ENCODE data around the gene MAP1A. TPM values are rescaled to one million over a fixed set of nuclear protein-coding genes. Genes with fewer than 3 reads are reported as not detected.

MAP1A gene
- total and polyA plus RNA-seq, 2 experiments from 2014 or later: 0.81 to 2.0 TPM

DNA sequence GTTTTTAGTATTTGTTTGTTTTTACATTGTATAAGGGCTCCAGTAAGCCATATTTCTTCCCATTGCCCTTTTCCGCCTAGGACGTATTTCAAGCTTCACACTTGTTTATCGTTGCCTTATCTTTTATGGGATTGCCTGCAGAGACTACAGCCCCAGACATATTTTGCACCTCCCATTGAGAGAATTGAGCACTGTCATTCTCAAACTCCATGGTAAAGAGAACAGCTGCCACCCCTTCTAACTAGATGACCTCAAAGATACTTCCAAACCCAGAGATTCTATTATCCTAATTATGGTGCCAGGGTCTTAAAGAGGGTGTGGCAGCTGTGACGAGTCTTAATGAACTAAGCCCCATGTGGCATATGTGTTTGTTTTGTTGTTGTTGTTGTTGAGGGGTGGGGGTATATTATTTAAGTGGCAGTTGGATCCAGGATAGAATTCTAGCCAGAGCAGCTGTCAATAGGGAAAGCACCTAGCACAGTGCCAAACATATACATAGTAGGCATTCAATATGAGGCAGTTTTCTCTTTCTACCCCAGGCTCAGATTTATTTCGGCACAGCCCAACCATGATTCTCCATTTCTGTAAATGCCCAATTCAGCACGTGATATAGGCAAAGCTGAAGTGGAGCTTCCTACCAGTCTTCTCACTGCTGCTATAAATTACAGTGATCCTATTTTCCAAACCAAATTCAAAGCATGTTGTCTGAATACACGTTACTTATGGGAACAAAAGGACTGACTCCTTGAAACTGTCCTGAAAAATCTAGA is 23.5 kb upstream of the MAP1A start:
- Mint-ChIP-seq H3K36me3 (ENCODE audit: low read depth) (peaks cover 32% of the 10 kb centered on the region), H3K4me3 (peak overlapping the region; percentile 94), H3K9me3 (no peaks in the 10 kb centered on the region), H3K27ac (peak overlapping the region; percentile 99; the same call in 1 of the 2 replicates), H3K27me3 (ENCODE audit: insufficient read depth, low read depth, poor library complexity) (peaks cover 10% of the 10 kb centered on the region), H3K4me1 (peaks cover 31% of the 10 kb centered on the region)
- H3K4me3 ChIP-seq: peak overlapping the region; percentile 72
- TF ChIP-seq, protein P1, sequence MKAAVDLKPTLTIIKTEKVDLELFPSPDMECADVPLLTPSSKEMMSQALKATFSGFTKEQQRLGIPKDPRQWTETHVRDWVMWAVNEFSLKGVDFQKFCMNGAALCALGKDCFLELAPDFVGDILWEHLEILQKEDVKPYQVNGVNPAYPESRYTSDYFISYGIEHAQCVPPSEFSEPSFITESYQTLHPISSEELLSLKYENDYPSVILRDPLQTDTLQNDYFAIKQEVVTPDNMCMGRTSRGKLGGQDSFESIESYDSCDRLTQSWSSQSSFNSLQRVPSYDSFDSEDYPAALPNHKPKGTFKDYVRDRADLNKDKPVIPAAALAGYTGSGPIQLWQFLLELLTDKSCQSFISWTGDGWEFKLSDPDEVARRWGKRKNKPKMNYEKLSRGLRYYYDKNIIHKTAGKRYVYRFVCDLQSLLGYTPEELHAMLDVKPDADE (IDR thresholded peaks at IDR 0.05): no peak
- TF ChIP-seq ZNF114 (CRISPR knock-in tag; IDR thresholded peaks at IDR 0.05): no peak
- no peak for TF ChIP-seq ZNF331 (CRISPR knock-in tag; IDR thresholded peaks at IDR 0.05; ENCODE audit: low read depth)
- TF ChIP-seq JUNB (IDR thresholded peaks at IDR 0.05; ENCODE audit: unreplicated experiment): no peak
- TF ChIP-seq POLR2AphosphoS5 (IDR thresholded peaks at IDR 0.05; ENCODE audit: low read depth): no peak
- TF ChIP-seq EZH2 (IDR thresholded peaks at IDR 0.05; ENCODE audit: low read depth, unreplicated experiment): no peak
- TF ChIP-seq CREB1 (CRISPR knock-in tag; IDR thresholded peaks at IDR 0.05; ENCODE audit: low read depth): no peak
- no peak for TF ChIP-seq EZH2phosphoT487 (IDR thresholded peaks at IDR 0.05; ENCODE audit: unreplicated experiment)
- TF ChIP-seq, protein P2, sequence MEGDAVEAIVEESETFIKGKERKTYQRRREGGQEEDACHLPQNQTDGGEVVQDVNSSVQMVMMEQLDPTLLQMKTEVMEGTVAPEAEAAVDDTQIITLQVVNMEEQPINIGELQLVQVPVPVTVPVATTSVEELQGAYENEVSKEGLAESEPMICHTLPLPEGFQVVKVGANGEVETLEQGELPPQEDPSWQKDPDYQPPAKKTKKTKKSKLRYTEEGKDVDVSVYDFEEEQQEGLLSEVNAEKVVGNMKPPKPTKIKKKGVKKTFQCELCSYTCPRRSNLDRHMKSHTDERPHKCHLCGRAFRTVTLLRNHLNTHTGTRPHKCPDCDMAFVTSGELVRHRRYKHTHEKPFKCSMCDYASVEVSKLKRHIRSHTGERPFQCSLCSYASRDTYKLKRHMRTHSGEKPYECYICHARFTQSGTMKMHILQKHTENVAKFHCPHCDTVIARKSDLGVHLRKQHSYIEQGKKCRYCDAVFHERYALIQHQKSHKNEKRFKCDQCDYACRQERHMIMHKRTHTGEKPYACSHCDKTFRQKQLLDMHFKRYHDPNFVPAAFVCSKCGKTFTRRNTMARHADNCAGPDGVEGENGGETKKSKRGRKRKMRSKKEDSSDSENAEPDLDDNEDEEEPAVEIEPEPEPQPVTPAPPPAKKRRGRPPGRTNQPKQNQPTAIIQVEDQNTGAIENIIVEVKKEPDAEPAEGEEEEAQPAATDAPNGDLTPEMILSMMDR (conservative IDR thresholded peaks at IDR 0.05; ENCODE audit: low read depth in 2 of 2): no peak
- TF ChIP-seq, protein P3, sequence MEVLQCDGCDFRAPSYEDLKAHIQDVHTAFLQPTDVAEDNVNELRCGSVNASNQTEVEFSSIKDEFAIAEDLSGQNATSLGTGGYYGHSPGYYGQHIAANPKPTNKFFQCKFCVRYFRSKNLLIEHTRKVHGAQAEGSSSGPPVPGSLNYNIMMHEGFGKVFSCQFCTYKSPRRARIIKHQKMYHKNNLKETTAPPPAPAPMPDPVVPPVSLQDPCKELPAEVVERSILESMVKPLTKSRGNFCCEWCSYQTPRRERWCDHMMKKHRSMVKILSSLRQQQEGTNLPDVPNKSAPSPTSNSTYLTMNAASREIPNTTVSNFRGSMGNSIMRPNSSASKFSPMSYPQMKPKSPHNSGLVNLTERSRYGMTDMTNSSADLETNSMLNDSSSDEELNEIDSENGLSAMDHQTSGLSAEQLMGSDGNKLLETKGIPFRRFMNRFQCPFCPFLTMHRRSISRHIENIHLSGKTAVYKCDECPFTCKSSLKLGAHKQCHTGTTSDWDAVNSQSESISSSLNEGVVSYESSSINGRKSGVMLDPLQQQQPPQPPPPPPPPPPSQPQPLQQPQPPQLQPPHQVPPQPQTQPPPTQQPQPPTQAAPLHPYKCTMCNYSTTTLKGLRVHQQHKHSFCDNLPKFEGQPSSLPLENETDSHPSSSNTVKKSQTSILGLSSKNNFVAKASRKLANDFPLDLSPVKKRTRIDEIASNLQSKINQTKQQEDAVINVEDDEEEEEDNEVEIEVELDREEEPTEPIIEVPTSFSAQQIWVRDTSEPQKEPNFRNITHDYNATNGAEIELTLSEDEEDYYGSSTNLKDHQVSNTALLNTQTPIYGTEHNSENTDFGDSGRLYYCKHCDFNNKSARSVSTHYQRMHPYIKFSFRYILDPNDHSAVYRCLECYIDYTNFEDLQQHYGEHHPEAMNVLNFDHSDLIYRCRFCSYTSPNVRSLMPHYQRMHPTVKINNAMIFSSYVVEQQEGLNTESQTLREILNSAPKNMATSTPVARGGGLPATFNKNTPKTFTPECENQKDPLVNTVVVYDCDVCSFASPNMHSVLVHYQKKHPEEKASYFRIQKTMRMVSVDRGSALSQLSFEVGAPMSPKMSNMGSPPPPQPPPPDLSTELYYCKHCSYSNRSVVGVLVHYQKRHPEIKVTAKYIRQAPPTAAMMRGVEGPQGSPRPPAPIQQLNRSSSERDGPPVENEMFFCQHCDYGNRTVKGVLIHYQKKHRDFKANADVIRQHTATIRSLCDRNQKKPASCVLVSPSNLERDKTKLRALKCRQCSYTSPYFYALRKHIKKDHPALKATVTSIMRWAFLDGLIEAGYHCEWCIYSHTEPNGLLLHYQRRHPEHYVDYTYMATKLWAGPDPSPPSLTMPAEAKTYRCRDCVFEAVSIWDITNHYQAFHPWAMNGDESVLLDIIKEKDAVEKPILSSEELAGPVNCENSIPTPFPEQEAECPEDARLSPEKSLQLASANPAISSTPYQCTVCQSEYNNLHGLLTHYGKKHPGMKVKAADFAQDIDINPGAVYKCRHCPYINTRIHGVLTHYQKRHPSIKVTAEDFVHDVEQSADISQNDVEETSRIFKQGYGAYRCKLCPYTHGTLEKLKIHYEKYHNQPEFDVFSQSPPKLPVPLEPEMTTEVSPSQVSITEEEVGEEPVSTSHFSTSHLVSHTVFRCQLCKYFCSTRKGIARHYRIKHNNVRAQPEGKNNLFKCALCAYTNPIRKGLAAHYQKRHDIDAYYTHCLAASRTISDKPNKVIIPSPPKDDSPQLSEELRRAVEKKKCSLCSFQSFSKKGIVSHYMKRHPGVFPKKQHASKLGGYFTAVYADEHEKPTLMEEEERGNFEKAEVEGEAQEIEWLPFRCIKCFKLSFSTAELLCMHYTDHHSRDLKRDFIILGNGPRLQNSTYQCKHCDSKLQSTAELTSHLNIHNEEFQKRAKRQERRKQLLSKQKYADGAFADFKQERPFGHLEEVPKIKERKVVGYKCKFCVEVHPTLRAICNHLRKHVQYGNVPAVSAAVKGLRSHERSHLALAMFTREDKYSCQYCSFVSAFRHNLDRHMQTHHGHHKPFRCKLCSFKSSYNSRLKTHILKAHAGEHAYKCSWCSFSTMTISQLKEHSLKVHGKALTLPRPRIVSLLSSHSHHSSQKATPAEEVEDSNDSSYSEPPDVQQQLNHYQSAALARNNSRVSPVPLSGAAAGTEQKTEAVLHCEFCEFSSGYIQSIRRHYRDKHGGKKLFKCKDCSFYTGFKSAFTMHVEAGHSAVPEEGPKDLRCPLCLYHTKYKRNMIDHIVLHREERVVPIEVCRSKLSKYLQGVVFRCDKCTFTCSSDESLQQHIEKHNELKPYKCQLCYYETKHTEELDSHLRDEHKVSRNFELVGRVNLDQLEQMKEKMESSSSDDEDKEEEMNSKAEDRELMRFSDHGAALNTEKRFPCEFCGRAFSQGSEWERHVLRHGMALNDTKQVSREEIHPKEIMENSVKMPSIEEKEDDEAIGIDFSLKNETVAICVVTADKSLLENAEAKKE (CRISPR knock-in tag; IDR thresholded peaks at IDR 0.05): no peak
- no peaks in the 10 kb centered on the region for H3F3A ChIP-seq (replicated peaks; ENCODE audit: low read depth)
- H2AFZ ChIP-seq: peak overlapping the region; percentile 92; the same call in 1 of the 2 replicates
- peaks cover 31% of the 10 kb centered on the region for H3K79me2 ChIP-seq (replicated peaks; ENCODE audit: insufficient read depth)
- ATAC-seq: no peak
- H3K9me2 ChIP-seq (ENCODE audit: insufficient read depth): no peaks in the 10 kb centered on the region
- H3K4me1 ChIP-seq (ENCODE audit: insufficient read depth): peaks cover 19% of the 10 kb centered on the region
- no peak for DNase-seq (ENCODE audit: low spot score)
- H3K4me2 ChIP-seq: peak overlapping the region; percentile 73
- no peak overlapping the region; the same call in 1 of the 2 replicates for H3K27ac ChIP-seq (ENCODE audit: low read depth)
- H4K20me1 ChIP-seq (replicated peaks; ENCODE audit: insufficient read depth): peaks cover 8% of the 10 kb centered on the region
- H3K36me3 ChIP-seq (ENCODE audit: insufficient read depth): peaks cover 27% of the 10 kb centered on the region; the same call in 1 of the 2 replicates
- no peaks in the 10 kb centered on the region for H3K27me3 ChIP-seq (ENCODE audit: insufficient read depth)
